HG02870 (cell line): Measurements from ENCODE around the gene SLC16A8.

Source experiments
- ATAC-seq: cut with Tn5 transposase; IDR thresholded peaks from one replicate; pipeline ENCODE4 v1.9.1; 2021; ENCODE audit warnings: mild to moderate bottlenecking, moderate library complexity; ENCODE audit not compliant: unreplicated experiment

SLC16A8 gene

GRCh38 chr22:38112381-38112780 is 28.4 kb upstream of the SLC16A8 start:
- ATAC-seq, result no peak

- ATAC-seq, result no peak
Observed at GRCh38 chr22:38111925-38112355, 28.0 kb upstream of the SLC16A8 start.

GRCh38 chr22:38110863-38111852 is 27.2 kb upstream of the SLC16A8 start:
- no peak for ATAC-seq

DNA sequence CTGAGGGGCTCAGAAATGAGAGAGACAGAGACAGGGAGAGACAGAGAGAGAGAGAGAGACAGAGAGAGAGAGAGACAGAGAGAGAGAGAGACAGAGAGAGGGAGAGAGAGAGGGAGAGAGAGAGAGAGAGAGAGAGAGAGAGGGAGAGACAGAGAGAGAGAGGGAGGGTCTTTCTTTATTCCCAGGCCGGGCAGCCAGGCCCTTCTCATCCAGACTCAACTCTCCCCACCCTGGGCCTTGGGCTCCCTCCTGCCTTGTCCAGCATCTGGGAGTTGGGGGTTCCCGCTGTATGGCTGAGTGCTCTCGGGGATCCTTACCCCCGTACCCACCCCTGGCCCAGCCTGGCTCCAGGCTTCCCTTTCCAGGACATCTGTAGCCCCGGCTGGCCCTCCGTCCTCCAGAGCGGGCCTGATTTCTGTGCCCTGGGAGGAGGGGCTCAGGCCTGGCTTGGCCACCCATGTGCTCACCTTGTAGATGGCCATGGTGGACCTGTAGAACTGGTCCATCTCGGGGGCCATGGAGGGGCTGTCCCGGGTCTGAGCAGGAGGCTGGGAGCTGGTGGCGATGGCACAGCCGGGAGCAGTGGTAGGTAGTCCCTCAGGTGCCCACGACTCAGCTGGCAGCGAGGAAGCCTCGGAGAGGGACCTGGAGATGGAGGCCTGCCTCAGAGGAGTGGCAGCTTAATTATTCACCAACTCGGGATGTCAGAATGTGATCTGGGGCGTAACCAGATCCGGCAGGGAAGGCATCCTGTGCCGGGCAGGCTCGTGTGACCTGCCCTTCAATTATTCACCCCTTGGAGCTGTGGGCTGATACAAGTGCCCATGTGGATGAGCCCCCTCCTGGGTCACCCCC is 26.3 kb upstream of the SLC16A8 start, which contains the start of gene BAIAP2L2:
Gene BAIAP2L2, minus strand, starts transcription at position 677 of the 855 bp plus-strand sequence. Its CDS starts 159 bp downstream, at position 518.
- no peak for ATAC-seq

DNA sequence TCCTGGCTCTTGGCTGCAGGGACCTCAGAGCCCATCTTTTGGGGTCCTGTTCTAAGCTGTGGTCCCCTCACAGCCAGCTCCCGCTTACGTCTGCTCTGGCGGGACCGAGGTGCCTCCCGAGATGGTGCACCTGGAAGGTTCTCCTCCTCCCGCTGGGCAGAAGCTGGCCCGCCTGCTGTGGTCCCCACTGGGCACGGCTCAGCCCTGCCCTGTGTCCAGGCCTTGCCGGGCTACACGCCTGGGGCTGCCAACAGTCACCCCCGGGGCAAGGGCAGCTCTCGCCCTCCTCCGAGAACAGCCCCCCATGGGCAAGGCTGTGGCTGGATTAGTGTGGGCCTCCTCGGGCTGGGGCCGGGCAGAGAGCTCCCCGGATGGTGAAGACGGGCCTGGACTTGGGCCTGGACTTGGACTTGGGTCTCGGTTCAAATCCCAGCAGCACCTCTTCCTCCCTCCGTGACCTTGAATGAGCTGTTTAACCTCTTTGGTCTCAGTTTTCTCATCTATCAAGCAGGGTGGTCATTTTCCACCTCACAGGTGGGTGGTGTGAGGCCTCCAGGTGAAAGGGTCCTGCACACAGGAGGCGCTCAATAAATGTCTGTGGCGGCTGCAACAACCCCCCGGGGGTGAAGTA is 25.5 kb upstream of the SLC16A8 start:
- no peak for ATAC-seq

- ATAC-seq, result no peak
Observed at GRCh38 chr22:38108561-38109319, 24.8 kb upstream of the SLC16A8 start.

GRCh38 chr22:38107692-38108515 is 23.9 kb upstream of the SLC16A8 start:
- no peak for ATAC-seq

DNA sequence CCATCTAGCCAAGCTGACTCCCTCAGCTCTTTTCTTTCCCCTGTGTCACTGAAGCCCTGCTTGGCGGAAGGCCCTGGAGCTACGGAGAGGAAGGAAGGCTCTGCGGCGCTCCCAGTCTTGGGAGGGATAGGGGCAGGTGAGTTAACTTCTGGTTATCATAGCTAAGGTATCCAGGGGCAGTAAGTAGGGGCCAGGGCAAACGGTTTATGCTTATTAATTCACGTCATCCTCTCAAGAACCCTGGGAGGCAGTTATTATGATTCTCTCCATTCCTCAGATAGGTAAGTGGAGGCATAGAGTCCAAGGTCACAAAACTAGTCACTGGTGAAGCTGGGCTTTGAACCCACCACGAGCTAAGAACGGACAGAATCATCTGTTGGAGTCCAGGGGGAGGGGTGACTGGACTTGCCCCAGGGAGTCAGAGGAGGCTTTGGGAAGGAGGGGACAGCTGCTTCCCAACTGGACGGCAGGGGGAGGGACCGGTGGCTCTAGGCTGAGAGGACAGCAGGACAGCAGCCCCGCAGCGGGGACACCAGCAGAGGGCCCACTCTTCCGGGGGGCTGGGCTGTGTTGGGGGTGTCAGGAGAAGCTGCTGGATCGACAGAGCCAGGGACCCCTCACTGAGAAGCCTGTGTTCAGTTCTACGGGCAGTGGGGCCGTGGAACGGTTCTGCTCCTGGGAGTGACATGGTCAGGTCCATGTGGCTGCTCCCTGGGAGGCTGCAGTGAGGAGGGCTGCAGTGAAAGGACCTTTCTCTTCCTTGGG is 23.0 kb upstream of the SLC16A8 start:
- no peak for ATAC-seq

DNA sequence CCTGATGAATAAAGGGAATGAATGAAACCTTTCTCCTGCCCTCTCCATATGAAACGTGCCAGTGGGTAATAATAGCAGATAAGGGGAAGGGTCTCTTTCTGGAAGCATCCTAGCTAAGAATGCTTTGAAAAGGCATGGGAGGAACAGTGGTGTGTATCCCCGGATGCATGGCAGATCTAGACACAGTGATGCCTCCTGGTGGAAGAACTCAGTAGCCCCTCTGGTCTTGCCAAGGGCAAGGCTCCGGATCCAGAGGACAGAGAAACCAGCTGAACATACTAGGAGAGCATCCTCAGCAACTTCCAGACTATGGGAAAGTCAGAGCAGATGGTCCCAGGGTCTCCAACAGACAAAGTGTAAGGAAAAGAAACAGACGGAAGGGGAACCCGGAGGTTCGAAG is 20.1 kb upstream of the SLC16A8 start:
- ATAC-seq, result no peak

DNA sequence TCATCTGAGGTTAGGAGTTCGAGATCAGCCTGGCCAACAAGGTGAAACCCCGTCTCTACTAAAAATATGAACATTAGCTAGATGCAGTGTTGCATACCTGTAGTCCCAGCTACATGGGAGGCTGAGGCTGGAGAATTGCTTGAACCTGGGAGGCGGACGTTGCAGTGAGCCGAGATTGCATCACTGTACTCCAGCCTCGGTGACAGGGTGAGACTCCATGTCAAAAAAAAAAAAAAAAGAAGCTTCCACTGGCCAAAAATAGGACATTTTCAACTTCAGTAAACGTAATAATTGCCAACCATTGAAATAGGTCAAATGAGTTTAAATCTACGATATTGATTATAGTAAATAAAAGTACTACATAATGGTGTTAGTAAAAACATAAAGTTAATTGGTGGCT is 19.7 kb upstream of the SLC16A8 start:
- ATAC-seq, result no peak

DNA sequence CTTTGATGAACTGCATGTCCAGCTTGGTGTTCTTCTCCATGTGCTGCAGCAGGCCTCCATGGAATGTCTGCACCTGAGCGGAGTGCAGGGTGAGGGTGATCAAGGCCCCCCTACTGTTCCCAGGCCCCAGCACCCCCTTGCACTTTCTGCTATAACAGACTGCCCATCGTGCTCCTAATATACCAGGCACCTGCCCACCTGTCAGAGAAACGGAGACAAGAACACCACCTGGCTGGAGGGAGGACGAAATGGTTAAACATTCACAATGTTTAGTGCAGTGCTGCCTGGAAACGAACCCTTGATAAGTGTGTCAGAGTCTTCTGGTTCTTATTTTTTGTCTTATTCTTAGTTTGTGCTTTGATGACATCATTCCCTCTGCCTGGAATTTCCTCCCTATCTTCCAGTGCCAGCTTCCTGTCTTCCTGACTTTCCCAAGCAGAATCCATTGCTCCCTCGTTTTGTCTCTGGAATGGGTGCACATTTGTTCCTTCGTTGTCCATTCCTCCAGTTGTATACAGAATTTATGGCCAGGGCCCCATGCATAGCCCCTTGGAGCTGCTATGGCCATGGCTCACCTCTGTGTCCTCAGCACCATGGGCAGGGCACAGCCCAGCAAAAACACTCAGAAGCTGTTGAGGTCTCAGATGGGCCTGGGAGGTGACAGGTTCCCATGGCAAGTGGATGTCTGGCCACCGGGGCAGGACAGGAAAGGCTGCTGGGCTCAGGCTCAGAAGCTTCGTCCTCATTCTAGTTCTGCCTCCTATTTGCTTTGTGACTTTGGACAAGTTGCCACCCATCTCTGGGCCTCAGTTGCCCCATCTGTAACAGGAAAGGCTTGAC is 14.6 kb upstream of the SLC16A8 start:
- ATAC-seq, result no peak

DNA sequence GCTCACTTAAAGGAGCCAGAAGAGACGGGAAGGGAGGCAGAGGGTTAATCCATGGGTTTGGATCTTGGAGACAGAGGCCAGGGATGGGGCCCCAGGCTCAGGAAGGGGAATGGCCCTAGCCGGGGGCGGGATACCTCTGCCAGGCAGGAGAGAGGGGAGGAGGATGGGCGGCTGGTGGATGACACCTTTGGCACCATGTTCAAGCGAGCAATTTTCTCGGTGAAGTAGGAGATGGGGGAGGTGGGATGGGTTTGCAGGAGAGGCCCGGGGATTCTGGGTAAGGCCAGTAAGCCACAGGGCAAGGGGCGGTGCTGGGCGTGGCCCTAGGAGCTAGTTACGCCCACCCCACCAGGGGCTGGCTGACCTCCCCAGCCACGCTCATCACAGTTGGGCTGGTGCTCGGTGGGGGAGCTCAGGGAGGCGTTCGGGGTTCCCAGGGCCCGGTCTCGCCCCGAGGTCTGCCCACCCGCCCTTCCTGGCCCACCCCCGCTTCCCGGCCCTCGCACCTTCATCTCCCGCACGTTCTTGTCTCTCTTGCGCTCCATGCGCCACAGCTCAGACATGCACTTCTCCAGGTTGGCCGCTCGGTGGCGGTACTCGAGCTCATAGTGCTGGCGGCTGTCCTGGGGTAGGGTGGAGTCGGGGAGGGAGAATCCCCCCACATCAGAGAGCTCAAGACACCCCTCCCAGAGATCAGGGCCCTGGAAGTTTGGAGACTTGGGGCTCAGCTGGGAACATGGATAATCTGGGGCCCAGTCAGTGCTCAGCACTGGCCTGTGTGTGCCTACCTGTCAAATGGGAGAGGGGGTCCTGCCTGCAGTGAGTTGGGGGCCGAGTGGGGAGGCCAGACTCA is 13.8 kb upstream of the SLC16A8 start:
- ATAC-seq, result no peak

- ATAC-seq, result no peak
Observed at GRCh38 chr22:38097058-38097457, 13.1 kb upstream of the SLC16A8 start.

DNA sequence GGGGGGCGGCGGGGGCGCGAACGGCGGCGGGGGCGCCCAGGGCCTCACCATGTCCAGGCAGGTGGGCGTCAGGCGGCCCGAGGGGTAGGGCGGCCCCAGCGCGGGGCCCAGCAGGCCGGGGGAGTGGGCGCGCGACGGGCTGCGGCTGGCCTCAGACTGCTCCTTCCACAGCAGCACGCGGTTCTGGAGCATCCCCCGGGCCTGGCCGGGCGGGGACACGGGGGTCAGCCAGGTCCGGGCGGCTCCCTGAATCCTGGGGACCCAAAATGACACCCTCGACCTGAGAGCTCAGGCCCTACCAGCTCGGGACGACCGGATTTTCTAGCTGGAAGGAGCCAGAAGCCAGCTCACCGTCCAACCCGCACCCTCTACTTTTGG is 5.5 kb upstream of the SLC16A8 start:
- no peak for ATAC-seq

- ATAC-seq, result no peak
Observed at GRCh38 chr22:38088629-38089473, 4.9 kb upstream of the SLC16A8 start.

DNA sequence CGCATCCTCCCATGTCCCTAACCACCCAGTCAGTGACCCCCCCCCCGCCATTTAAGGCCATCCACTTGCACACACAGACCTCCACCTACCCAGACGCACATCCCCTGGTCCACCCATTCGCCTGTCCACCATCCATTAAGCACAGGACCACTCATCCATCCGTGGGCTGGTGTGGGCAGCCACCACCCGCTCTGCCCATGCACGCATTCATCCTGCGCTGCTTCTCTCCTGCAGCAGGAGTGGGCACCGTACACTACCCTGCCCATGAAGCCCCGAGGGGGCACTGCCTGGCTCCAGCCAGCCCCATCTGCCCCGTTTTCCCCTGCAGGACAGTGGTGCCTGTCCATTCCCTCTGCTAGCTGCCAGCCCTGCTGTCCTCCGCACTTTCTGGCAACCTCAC is 3.9 kb upstream of the SLC16A8 start:
- no peak for ATAC-seq
